VCaP (cell line): ENCODE data around the gene HHEX.

Source experiments
- H3K27ac ChIP-seq: fragments of 450-650 bp; 2 replicates; pipeline ENCODE4 v1.5.1; 2017
- TF ChIP-seq, protein P1 (sequence below): fragments of 450-650 bp; conservative IDR thresholded peaks from 2 replicates; pipeline ENCODE4 v1.5.1; 2017; ENCODE audit warnings: mild to moderate bottlenecking, moderate library complexity

The HHEX gene

GRCh38 chr10:92688927-92689662 is 660 bp upstream of the HHEX start:
- TF ChIP-seq, protein P1, sequence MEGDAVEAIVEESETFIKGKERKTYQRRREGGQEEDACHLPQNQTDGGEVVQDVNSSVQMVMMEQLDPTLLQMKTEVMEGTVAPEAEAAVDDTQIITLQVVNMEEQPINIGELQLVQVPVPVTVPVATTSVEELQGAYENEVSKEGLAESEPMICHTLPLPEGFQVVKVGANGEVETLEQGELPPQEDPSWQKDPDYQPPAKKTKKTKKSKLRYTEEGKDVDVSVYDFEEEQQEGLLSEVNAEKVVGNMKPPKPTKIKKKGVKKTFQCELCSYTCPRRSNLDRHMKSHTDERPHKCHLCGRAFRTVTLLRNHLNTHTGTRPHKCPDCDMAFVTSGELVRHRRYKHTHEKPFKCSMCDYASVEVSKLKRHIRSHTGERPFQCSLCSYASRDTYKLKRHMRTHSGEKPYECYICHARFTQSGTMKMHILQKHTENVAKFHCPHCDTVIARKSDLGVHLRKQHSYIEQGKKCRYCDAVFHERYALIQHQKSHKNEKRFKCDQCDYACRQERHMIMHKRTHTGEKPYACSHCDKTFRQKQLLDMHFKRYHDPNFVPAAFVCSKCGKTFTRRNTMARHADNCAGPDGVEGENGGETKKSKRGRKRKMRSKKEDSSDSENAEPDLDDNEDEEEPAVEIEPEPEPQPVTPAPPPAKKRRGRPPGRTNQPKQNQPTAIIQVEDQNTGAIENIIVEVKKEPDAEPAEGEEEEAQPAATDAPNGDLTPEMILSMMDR, result peak; percentile 28

GRCh38 chr10:92690211-92690914 is 608 bp downstream of the HHEX start:
- peak overlapping the region; percentile 82 for H3K27ac ChIP-seq

More at GRCh38 chr10:92688927-92689662, 660 bp upstream of the HHEX start:
- peak overlapping the region; percentile 82 for H3K27ac ChIP-seq

DNA sequence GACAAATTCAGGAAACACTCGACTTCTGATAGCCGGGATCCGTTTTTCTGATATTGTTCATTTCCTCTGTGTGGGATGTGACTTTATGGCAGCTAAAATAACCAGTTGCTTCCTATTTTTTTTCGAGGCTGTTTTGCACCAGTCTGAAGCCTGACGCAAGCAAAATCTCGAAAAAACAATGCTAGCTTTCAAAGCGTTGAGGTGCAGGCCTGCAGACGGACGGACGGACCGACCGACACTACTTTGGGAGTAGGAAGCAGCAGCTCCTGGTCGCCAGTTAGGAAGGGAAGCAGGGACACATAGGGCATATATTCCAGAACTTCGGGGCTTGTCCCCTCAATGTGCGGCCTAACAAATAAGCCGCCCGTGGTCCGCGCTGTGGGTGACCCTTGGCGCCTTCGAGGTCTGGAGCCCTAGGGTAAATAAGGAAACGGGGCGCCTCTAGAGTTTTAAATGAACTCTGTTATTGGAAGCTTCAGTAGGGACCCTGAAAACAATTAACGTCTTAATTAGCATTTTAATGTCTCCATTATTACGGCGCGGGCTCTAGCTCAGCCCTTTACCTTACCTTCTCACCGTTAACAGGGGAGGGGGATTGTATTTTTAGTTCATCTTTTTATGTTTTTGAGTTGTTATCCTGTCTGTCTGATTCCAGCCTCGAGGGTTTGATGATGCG is 1.3 kb downstream of the HHEX start:
- peak overlapping the region; percentile 82 for H3K27ac ChIP-seq
- TF ChIP-seq, protein P1, result no peak

More at GRCh38 chr10:92690211-92690914, 608 bp downstream of the HHEX start:
- TF ChIP-seq, protein P1, result no peak

GRCh38 chr10:92691591-92692079 is 1.9 kb downstream of the HHEX start:
- H3K27ac ChIP-seq, result peak overlapping the region; percentile 47

GRCh38 chr10:92692080-92692671 is 2.4 kb downstream of the HHEX start:
- TF ChIP-seq, protein P1, result no peak
- peak overlapping the region; percentile 47 for H3K27ac ChIP-seq

More at GRCh38 chr10:92691591-92692079, 1.9 kb downstream of the HHEX start:
- TF ChIP-seq, protein P1, result no peak

DNA sequence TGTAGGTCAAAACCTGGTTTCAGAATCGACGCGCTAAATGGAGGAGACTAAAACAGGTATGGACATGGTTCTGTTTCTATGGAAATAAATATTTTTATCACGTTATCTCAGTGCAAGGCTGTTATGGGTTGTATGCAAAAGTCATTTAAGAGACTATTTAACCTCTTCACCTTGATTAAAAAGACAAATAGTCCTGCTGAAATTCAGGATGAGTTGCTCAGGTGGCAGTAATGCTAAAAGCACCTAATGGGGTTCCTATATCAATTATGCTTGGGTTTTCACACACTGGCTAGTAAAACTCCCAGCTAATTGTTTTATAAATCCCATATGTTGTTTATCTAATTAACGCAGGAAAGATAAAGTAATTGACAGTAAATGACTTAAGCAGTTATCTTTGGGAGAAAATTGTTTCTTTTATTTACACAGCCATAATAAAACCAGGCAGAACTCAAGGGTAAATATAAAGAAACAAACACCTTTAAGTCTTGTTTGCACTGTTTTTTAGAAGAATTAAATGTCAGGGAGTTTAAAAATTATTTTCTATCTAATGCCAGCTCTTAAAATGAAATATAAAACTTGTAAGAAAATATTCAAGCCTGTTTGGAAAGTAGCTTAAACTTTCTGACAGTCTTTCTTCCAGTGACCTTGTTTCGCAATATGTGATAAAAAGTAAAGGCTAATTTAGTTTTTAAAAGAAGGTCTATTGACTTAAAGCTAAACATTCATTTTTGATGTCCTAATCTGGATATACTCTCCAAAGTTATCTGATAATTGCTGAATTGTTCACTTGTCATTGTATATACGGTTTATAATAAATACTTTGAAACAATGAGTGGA is 3.2 kb downstream of the HHEX start:
- H3K27ac ChIP-seq, result peak overlapping the region; percentile 47
- TF ChIP-seq, protein P1, result no peak
